ENCODE results near the gene STRAP.
"Not testable (repeated sequence)": the region's sequence is repeated elsewhere in the genome, so short reads cannot be mapped to it uniquely, and the experiment has no call there.

STRAP gene

DNA sequence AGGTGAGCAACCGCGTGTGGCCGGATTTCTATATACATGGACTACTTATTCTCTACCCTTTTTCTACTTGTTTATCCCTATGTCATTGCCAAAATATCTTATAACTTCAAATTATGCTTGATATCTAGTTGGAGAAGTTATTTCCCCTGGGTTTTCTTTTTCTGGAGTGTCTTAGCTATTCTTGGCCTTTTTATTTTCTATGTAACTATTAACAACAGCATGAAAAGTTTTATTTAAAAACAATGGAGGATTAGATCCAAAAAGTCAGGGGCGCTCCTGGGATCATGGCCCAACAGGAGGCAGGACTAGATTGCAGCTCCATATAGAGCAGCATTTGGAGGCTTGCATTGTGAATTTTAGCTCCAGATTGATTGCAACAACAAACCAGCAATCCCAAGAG lies 8.6 kb upstream of the STRAP start:
- no peak for DNase-seq

DNA sequence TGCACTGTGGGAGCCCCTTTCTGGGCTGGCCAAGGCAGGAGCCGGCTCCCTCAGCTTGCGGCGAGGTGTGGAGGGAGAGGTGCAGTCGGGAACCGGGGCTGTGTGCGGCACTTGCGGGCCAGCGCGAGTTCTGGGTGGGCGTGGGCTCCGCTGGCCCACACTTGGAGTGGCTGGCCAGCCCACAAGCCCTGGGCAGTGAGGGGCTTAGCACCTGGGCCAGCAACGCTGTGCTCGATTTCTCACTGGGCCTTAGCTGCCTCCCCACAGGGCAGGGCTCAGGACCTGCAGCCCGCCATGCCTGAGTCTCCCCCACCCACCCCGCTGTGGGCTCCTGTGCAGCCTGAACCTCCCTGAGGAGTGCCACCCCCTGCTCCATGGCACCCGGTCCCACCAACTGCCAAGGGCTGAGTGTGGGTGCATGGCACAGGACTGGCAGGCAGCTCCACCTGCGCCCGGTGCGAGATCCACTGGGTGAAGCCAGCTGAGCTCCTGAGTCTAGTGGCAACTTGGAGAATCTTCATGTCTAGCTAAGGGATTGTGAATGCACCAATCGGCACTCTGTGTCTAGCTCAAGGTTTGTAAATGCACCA lies 7.5 kb upstream of the STRAP start:
- DNase-seq, result not testable (repeated sequence)

DNA sequence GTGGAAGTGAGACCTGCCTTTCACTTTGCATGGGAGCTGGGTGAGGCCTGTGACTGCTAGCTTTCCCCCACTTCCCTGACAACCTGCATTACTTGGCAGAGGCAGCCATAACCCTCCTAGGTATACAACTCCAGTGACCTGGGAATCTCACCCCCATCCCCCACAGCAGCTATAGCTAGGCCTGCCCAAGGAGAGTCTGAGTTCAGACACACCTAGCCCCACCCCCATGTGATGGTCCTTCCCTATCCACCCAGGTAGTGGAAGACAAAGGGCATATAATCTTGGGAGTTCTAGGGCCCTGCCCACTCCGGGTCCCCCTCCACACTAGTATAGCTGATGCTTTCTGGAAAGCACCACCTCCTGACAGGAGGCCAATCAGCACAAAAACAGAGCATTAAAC lies 6.3 kb upstream of the STRAP start:
- no peak for DNase-seq

DNA sequence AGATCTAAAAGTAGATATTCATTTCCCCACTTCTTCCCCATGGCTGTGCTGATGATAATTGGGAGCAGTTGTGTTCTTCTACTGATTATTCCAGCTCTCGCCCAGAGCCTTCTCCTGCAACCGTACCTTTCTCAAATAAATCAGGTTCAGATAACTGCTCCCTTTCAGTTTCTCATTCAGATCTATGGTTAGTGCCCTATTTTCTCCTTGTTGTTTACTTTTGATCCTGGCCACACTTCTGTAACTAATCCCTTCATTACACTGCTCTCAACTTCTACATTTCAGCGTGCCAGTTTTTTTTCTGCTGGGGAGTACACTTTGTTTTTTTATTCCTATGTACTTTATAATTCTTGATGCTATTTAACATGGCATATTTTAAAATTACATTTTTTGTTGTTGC lies 2.8 kb upstream of the STRAP start:
- DNase-seq, result no peak

DNA sequence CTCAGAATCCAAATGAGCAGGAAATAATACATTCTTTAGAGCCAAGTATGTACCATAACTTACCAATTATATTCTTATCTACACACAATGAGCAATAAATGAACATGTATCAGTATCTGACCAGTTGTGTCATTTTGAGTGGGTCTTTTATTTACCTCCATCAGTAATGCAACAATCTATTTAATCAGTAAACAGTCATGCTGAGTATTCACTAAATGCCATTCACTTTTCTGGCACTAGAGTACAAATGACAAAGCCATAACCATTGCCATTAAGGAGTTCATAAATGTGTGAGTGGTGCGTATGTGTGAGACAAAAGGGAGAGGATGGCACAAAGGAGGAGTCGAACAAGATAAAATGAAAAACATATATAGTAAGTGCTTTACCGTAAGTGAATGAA lies 1.5 kb upstream of the STRAP start:
- no peak for DNase-seq

DNA sequence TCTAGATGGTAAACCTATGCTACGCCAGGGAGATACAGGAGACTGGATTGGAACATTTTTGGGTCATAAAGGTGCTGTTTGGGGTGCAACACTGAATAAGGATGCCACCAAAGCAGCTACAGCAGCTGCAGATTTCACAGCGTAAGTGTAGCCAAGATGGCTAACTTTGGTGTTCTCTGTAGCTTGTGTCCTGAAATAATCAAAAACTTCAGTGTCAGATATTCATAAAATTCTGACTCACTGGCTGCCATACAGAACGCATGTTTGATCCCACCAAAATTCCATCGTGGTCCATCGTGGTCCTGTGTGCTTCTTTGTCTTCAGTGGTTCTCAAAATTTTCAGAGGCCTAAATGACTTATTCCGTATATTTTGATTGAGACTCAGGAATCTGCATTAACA lies 1.3 kb downstream of the STRAP start:
- DNase-seq, result no peak

DNA sequence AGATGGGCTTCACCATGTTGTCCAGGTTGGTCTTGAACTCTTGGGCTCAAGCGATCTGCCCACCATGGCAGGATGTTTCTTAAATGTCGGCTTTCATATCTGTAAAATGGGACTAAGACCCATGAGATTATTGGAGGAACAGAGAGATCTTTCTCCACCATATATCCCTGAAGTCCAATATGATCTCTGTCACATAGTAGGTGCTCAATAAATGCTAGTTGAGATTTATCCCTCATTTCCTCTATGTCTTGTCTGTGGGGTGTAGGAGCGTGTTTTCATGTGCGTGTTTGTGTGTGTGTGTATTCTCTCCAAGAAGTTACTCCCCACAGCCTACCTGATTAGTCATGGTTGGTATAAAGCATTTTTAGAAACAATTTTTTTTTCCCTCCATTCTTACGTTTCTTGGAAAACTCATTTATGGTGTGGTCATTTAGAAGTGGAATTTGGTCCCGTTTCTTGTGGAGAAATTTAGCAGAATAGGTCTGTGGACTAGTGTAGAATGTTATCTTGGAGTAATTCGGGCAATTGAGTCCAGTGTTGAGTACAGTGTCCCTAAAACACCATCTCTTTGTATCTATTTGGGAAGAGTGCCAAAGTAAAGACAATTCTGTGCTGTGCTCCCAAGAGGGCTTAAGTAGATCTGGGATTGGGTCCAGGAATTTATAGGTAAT lies 4.3 kb downstream of the STRAP start:
- no peak for DNase-seq

DNA sequence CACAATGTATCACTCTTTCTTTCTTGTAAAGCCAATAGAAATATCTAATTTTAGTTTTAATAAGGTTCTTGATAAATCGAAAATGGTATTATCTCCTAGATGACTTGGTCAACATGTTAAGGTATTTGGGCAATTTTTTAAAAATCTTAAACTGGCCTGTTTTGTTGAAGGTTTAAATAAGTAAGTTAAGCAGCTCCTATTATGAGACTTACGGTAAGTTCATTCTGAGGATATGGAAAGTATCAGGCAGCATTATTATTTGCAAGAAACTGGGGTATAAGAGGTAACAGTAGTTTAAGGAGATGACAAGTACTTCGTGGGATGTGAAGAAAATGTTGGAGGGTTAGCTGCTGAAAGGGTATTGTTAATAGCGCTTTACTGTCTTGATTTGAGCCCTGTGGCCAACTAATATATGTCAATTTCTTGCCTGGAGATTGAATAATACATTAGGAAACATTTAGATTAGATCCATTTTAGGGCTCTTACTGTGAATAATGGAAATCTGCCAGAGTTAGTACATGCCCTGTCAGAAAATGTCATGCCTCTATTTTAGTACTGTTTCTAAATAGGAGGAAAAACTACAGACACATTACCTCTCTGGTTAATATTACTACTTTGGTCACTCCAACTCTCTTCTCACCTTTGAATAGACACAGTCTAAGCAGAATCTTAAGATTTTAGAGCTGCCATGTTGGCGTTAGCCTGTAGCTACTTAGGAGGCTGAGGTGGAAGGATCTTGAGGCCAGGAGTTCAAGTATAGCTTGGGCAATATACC lies 5.0 kb downstream of the STRAP start:
- no peak for DNase-seq

DNA sequence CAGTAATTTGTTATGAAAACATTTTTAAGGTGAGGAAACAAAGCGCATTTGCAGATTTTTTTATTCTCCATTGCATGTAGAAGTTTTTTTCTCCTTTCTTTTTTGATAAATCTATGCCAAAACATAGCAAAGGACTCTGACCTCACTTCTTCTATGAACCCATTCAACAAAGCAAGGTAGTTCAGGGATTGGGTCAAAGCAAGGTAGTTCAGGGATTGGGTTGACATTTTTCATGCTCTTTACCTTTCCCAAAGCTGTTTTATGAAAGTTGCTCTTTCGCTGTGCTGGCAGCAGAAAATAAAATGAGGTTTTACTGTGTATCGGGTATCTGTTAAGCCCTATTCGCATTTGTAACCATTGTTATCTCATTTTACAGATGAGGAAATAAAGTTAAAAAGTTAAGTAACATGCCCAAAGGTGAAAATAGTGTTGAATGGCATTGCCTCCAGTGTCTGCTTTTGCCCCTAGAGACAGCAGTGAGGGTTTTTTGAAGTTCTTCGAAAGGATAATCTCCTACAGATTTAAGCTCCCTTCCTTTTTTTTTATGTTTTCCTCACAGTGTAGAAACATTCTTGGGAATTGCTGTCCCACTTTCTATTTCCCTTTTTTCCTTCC lies 10.6 kb downstream of the STRAP start:
- DNase-seq, result no peak

DNA sequence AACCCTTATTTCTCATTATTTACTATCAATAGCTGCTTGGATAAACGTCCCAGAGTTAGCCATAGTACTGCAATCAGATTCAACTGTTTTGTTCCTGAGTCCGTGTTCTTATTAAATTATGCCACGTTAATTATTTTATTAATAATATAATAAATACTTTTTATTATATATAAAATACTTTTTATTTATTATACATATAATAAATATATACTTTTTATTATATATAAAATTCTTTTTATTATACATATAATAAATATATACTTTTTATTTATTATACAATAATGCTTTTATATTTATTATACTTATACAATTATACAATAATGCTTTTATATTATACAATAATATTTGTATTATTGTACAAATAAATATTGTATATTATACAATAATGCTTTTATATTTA lies 11.1 kb downstream of the STRAP start:
- no peak for DNase-seq

DNA sequence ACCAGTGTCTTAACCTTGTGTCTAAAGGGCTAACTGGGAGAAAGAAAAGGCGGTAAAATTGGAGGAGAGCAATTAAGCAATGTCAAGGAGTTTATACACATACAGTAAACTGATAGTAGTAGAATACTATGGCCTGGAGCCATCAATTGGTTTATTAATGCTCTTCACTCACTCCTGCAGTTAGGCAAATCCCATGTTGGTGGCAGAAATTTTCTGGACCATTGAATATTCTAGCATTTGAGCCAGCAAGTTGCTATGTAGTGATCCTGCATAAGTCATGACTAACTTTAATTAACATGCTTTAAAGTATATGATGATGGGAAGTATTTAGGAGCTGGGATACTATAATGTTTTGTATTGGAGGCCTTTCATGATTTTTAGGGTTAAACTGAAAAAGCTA lies 14.7 kb downstream of the STRAP start:
- no peak for DNase-seq

DNA sequence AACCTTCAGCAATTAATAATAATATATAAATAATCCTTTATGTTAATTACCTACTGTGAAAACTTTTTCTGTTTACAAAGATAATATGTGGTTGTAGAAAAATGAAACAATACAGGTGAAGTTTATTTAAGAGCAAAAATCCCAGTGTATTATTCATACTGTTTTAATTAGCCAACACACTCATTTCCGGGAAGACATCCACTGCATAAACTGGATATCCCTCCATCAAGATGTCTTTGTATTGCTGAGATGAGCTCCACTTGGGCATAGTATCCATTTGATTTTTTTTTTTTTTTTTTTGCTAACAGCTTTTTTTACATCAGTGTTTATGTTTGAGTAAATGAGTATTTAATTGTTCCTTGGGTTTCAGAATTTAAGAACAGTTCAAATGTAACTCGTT lies 15.2 kb downstream of the STRAP start:
- DNase-seq, result no peak

DNA sequence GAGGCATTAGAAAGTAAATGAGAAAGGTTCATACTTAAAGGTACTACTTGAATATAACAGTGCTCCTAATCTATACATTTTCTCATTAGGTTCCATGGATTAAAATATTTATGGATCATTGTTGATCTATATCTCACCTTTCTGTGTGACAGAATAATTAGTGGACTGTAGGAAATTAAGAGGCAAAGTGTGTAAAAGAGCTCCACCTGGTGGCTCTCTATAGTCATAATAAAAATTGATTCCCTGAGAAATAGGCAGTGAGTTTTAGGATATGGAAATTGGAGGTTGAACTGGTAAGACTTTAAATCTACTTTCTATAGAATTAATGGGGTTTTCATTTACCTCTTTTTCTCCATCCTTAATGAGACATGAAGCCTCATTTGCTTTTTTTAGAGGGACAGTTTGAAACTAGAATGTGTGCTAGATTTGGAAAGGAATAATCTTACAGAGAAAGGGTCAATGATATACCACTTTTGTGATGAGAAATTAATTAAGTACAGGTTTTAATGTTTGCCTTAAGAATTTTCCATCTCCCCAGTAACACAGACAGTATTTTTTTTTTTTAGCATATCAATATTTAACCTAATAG lies 17.2 kb downstream of the STRAP start:
- no peak for DNase-seq

DNA sequence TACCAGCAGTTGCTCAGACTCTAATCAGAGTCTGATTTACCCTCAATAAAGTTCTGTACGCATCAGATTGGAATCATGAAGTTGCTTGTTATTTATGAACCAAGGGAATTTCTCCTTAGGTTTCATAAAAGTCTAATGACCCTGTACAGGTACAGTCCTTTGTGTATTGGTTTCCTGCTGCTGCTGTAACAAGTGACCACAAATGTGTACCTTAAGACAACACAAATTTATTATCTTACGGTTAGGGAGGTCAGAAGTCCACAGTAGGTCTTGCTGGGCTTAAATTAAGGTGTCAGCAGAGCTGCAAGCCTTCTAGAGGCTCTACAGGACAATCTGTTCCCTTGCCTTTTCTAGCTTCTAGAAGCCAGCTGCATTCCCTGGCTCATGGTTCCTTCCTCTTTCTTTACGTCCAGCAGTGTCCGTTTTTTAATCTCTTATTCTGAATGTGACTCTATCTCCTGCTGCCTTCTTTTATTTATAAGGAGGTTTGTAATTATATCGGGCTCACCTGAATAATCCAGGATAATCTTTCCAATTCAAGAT lies 22.3 kb downstream of the STRAP start:
- no peak for DNase-seq

DNA sequence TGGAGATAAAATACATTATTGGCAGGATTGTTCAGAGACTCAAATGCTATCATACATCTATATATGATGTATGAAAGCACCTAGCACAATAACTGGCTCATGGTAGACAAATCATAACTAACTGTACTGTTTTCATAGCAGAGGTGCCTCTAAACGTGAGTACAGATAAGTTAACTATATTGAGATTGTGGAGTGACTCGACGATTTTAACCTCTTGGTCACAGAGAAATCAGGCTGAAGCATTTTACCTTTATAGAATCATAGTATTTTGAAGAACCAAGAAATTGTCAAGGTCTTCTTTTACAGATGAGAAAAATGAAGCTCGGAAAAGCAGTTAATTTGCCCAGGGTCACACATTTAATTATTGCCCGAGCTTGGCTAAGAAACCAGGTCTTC lies 28.3 kb downstream of the STRAP start:
- DNase-seq, result no peak

DNA sequence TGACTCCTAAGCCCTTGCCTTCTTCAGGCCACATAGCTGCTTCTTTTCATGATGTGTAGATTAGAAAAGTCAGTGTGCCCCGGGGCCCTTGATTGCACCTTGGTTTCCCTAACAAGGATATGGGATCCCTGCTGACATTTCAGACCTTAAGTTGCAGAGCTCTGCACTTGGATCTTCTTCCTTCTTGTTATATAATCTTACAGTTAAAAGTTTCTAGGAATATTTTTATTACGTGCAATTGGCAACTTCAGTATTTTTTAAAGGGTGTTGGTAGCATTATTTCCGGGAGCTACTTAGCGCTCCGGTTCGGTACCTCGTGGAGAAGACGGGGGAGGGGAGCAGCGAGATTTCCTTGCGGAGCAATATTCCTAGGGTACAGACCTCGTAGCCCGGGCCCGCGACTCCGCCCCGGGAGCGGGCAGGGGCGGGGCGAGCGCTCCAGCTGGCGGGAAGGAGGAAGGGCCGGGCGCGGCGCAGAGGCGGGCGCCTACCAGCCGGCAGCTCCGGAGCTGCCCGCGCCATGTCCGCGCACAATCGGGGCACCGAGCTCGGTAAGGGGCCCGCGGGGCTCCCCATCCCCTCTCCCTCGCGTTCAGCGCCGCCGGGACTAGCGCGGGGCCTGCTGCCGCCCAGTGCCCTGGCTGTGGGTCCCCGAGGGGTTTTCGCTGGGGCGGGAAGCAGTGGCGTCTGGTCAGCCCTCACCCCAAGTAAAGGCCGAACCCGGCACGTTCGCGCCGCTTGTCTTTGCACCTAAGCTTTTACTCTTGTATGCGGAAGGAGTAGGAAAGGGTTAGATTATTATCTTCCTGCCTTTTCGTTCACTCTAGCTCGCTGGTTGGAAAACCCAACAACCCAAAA lies 28.9 kb downstream of the STRAP start, which contains the start of gene DERA:
TSS of gene DERA (plus strand) at position 469 of the 858 bp plus-strand sequence. CDS start at position 521, 52 bp downstream.
- DNase-seq, result peak; percentile 47

DNA sequence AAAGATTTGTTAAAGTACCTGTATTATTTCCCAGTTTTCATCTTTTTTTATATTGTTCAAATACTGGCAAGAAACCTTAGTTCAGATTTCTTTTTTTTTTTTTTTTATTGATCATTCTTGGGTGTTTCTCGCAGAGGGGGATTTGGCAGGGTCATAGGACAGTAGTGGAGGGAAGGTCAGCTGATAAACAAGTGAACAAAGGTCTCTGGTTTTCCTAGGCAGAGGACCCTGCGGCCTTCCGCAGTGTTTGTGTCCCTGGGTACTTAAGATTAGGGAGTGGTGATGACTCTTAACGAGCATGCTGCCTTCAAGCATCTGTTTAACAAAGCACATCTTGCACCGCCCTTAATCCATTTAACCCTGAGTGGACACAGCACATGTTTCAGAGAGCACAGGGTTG lies 29.7 kb downstream of the STRAP start:
- DNase-seq, result not testable (repeated sequence)

DNA sequence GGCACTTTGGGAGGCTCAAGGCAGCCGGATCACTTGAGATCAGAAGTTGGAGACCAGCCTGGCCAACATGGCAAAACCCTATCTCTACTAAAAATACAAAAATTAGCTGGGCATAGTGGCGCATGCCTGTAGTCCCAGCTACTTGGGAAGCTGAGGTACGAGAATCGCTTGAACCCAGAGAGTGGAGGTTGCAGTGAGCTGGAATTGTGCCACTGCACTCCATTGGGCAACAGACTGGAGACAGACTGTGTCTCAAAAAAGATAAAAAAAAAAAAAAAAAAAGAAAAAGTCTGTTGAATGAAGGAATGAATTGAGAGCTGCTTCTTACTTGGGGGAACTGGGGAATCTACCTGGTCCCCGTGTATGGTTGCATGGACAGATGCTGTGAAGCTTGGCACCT lies 31.9 kb downstream of the STRAP start:
- not testable (repeated sequence) for DNase-seq

DNA sequence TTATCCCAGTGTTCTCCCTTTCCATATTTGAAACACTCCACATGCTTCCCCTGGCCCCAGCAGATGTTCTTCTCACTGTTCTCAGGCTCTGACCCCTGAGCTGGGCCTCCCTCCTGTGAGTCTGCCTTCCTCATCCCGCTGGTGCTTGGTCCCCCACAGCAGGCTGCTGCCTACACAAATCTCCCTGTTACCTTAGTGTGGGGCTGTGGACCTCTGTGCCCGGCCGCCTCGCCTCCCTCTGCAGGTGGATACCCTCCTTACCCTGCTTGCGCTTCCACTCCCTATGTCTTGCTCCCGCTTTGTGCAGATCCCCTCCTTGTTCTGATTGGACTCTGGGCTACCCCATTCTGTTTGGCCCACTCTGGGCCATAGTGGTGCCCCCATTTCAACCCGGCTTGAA lies 35.9 kb downstream of the STRAP start:
- DNase-seq, result no peak

DNA sequence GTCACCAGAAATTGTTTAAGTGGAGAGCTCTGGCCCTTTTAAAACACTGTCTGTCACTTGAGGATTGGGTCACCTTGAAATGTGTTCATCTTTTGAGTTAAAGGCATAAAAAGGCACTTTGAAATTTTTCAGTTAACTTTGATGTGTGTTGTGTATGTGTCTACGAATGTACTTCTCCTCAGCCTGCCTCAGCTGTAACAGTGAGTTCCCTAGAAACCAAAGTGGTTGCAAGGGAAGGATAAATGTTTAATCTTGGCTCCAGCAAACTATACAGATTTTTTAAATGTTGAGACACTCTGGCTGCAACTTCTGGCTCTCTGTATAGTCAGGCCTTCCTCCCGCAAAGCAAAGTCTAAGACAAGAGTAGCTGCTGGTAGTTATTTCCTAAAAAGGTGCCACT lies 37.2 kb downstream of the STRAP start:
- DNase-seq, result no peak

DNA sequence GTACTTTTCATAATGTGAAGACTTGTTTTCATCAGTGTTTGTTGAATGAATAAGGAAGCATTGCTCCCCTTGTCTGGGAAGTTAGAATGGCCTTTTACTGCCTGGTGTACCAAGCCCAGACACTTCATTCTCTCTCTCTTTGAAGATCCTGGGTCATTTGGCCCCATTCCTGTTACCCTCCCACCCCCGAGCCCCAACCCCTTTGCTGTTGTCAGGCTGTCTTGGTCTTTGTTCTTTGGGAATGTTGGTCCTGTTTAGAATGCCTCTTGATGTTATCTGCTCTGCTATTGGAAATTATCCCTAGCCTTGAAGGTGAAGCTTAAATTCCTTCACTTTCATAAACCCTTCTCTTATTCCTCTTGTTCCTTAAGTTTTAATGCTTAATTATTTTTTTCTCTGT lies 42.8 kb downstream of the STRAP start:
- no peak for DNase-seq

DNA sequence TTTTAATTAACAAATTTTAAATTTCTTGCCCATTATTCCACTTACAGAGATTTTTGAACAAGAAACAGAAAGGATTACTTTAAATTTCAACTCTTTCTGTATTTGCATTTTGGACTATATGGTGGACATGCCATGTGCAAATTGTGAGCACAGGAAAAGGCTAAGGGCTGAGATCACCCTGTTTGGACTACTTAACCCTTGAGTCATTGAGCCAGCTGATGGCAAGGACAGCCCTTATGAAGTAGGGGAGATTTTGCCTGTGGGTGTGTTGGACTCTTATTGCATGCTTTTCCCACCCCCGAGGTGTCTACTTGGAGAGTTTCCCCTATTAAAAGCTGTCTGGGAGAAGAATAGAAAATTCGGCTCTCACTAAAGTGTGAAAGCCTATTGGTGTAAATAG lies 46.2 kb downstream of the STRAP start:
- DNase-seq, result no peak

Measured in activated CD4-positive, alpha-beta T cell treated with anti-CD3 and anti-CD28 coated beads for 1 hour (primary cell).